Gastrocnemius medialis (tissue), 4 donors: ENCODE measurements around the gene SIPA1L2. TPM values are rescaled to one million over a fixed set of nuclear protein-coding genes. Genes with fewer than 3 reads are reported as not detected.

Experiments
- ATAC-seq, 2 donors: fragments of 150-250 bp; one replicate each; pipeline ENCODE4 v1.9.1; 2016
- DNase-seq, 2 donors: peaks; one replicate each; pipeline ENCODE4 v3.0.0-alpha.2; 2019
- H3K27ac ChIP-seq, 4 donors: fragments of 200-600 bp; sonication (generic); 1 replicate in 1 of 4; 2 replicates in 3 of 4; pipeline ENCODE4 v1.5.1; 2016 to 2018; ENCODE audit warnings: mild to moderate bottlenecking in 2 of 4, moderate library complexity in 1 of 4
- H3K27me3 ChIP-seq, 3 donors: fragments of 200-600 bp; sonication (generic) in 2 of 3; 1 replicate in 1 of 3; 2 replicates in 2 of 3; pipeline versions ENCODE4 v1.5.1 to v1.6.0; 2016 to 2019; ENCODE audit warnings: mild to moderate bottlenecking in 1 of 3, moderate library complexity in 1 of 3
- H3K36me3 ChIP-seq, 2 donors: fragments of 200-600 bp; sonication (generic) in 1 of 2; one replicate each; pipeline ENCODE4 v1.5.1; 2017 to 2018
- H3K4me1 ChIP-seq, 2 donors: fragments of 200-600 bp; sonication (generic) in 1 of 2; one replicate each; pipeline ENCODE4 v1.5.1; 2016 to 2017; ENCODE audit warnings: mild to moderate bottlenecking in 2 of 2
- H3K4me3 ChIP-seq, 4 donors: fragments of 200-600 bp; sonication (generic) in 3 of 4; 1 replicate in 1 of 4; 2 replicates in 3 of 4; pipeline ENCODE4 v1.5.1; 2016 to 2019; ENCODE audit warnings: mild to moderate bottlenecking in 2 of 4
- H3K9me3 ChIP-seq, 3 donors: fragments of 200-600 bp; sonication (generic) in 2 of 3; 1 replicate in 1 of 3; 2 replicates in 2 of 3; pipeline ENCODE4 v1.5.1; 2016 to 2019
- POLR2A ChIP-seq, 2 donors: fragments of 450-650 bp; IDR thresholded peaks; one replicate each; pipeline ENCODE4 v1.6.1; 2017; ENCODE audit warnings: antibody characterized with exemption in 2 of 2, mild to moderate bottlenecking in 2 of 2, moderate library complexity in 2 of 2
- in situ Hi-C, 4 donors: fragments of 200-750 bp; cut with MboI; loops; one replicate each; pipeline versions ENCODE4 v1.15.0 to v1.8.0; 2017; ENCODE audit warnings: low sequenced_read_pairs in 4 of 4
- intact Hi-C: fragments of 100-400 bp; cut with DNase I; formaldehyde crosslinking; loops from one replicate; pipeline ENCODE4 v1.15.1; 2023; ENCODE audit warnings: low total_unique reads
- total RNA-seq, 4 donors: library from RNA; depleted of rRNA; stranded (reverse); fragments of >200 nt; gene quantifications; one replicate each; pipeline versions ENCODE4 v1.1.0 to v1.2.3, GENCODE V29; 2016
- TF ChIP-seq, protein P1 (sequence below), 5 experiments: fragments of 450-650 bp in 3 of 5; fragments of 200-600 bp in 2 of 5; sonication (generic) in 2 of 5; IDR thresholded peaks in 4 of 5; conservative IDR thresholded peaks in 1 of 5; 1 replicate in 4 of 5; 2 replicates in 1 of 5; pipeline ENCODE4 v1.5.1; 2016 to 2019; ENCODE audit warnings: antibody characterized with exemption in 5 of 5, mild to moderate bottlenecking in 3 of 5, moderate library complexity in 3 of 5

SIPA1L2 gene
- total RNA-seq, 4 donors from 2014 or later = 3.1 to 22.7 (median 3.9) TPM

DNA sequence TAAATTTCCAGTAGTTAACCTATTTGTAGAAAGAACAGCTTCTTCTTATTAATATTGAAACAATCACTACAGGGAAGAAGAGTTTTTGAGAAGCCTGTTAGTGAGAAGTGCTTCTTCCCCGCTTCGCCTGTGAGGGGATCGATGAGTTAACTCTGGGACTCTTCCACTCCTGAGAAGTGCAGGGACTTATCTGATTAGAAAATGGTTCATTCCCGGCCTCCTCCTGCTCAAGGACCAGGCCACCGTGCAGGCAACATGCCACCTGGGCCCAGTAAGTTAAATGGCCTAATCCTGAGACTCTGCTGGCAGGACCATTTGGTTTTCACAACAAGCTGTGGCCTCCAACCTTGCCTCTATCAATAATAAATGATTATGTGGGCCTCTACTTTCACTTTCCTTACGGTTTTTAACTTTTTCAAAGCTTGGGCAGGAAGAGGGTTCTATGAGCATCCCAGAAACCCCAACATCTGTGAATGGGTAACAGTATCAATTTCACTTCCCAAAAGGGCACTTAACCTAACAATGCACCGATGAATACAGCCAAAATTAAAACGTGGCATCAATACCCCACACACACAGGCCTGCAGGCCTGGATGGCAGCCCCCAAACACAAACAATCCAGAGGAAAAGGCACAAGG is 33.1 kb downstream of the SIPA1L2 start:
- H3K4me1 ChIP-seq = no peaks in the 10 kb centered on the region
- H3K36me3 ChIP-seq = no peaks in the 10 kb centered on the region
- no peak overlapping the region for H3K27ac ChIP-seq
- no peak for DNase-seq
- no peaks in the 10 kb centered on the region for H3K27me3 ChIP-seq
- no peaks in the 10 kb centered on the region for H3K9me3 ChIP-seq
- TF ChIP-seq, protein P1, sequence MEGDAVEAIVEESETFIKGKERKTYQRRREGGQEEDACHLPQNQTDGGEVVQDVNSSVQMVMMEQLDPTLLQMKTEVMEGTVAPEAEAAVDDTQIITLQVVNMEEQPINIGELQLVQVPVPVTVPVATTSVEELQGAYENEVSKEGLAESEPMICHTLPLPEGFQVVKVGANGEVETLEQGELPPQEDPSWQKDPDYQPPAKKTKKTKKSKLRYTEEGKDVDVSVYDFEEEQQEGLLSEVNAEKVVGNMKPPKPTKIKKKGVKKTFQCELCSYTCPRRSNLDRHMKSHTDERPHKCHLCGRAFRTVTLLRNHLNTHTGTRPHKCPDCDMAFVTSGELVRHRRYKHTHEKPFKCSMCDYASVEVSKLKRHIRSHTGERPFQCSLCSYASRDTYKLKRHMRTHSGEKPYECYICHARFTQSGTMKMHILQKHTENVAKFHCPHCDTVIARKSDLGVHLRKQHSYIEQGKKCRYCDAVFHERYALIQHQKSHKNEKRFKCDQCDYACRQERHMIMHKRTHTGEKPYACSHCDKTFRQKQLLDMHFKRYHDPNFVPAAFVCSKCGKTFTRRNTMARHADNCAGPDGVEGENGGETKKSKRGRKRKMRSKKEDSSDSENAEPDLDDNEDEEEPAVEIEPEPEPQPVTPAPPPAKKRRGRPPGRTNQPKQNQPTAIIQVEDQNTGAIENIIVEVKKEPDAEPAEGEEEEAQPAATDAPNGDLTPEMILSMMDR (IDR thresholded peaks at IDR 0.05 in 4 of 5, conservative IDR thresholded peaks at IDR 0.05 in 1 of 5) = no peak
- no peak for TF ChIP-seq POLR2A (IDR thresholded peaks at IDR 0.05)
- H3K4me3 ChIP-seq = no peak overlapping the region
- ATAC-seq = no peak
- in situ Hi-C loops (no loop called here), intact Hi-C loops (no loop called here)

DNA sequence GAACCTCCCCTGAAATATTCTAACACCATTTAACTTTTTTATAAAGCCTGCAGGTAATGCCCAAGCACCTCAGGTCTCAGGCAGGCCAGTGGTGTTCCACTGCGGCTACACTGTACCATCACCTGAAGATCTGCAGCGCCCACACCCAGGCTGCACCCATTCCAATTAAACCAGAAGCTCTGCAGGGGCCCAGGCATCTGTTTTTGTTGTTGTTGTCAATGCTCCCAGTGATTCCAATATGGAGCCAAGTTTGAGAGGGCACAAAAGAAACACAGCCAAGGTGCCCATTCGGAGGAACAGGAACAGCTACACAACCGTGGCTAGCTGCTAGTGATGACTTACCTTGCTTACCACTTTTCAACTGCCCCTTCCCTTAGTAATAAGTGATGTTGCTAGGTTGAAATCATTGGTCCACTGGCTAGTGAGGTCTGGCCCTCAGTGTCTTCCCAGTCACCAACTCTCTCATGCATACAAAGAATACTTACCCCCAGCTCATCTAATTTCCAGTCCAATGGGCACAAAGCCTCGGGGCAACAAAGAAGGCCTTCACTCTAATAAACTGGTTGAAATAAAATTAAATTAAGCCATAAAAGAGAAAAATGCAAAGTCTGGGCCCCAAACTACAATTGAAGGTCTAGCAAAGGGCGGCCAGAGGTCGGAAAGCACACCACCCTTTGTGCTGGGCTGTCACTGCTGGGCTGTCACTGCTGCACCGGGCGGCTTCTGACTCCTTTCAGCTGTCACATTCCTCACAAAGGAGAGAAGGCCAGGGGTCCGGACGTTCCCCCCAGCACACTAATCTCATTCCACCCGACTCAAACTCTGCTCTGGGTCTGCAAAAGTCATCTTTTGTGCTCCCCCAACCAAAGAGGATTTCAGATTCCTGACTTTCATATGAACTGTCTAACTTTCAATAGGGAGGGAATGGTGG is 34.9 kb downstream of the SIPA1L2 start:
- intact Hi-C loops = no loop called here
- Histone ChIP-seq H3K4me3 (no peak overlapping the region), H3K4me1 (peaks cover 0 to 1% of the 10 kb centered on the region in 2 donors), H3K27ac (no peak overlapping the region), H3K9me3 (no peaks in the 10 kb centered on the region), H3K36me3 (no peaks in the 10 kb centered on the region), H3K27me3 (no peaks in the 10 kb centered on the region)
- TF ChIP-seq POLR2A (IDR thresholded peaks at IDR 0.05) = no peak
- TF ChIP-seq, protein P1 (IDR thresholded peaks at IDR 0.05 in 4 of 5, conservative IDR thresholded peaks at IDR 0.05 in 1 of 5) = no peak
- ATAC-seq = no peak
- in situ Hi-C loops = no loop called here
- DNase-seq = no peak

DNA sequence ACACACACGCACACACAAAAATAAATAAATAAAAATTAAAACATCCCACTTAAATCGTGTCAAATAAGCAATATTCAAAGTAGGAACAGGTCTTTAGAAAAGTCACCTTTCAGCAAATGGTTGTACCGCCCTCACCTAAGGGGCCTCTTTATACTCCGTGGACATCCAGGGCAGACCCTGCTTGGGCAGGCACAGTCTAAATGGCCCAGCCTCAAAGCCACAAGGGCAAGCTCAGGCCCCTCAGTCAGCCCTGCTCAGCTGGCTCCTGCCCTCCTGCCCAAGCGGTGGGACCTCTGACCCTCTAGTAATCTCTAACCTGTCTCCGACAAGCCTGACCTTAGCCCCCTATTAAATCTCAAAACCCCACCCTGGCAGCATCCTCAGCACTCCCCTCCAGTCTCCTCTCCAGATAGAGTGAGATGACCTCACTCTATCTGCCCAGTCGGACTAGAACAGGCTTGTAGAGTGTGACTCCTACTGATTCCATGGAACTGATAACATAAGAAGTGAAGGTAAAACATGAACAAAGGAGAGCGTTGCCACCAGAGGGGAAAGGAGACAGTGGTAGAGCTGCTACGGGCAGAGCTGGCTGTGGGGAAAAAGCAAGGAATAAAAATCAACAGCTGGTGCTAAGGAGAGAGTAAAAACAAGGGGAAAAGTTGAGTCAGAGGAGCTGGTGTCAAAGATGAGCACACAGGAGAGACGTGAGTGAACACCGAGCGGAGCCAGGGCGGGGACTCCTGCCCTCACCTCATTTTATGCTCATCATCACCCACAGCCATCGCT is 36.0 kb downstream of the SIPA1L2 start:
- Histone ChIP-seq H3K36me3 (no peaks in the 10 kb centered on the region), H3K4me1 (peaks cover 8 to 11% of the 10 kb centered on the region in 2 donors), H3K27me3 (no peaks in the 10 kb centered on the region), H3K9me3 (no peaks in the 10 kb centered on the region), H3K27ac (no peak overlapping the region), H3K4me3 (no peak overlapping the region)
- no peak for TF ChIP-seq POLR2A (IDR thresholded peaks at IDR 0.05)
- TF ChIP-seq, protein P1 (IDR thresholded peaks at IDR 0.05 in 4 of 5, conservative IDR thresholded peaks at IDR 0.05 in 1 of 5) = no peak
- in situ Hi-C loops (no loop called here), intact Hi-C loops (no loop called here)
- DNase-seq (no peak), ATAC-seq (no peak)

DNA sequence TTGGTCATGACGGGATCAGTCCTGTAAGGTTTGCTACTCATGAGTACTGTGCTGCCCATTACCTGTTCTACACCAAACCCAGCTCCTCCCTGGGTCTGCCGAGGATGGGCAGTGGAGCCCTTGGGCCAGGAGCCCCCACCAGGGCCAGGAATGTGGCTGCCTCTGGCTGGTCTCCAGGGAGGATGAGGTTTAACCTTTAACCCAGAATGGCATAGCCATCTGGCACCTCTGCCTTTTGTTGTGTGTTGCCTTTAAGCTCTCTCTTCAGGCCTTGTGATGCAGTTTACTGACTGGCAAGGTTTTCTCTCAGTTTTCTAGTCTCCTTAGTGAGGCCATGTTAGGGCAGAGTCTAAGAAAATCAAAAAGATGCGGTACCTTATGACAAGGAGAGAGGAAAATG is 38.6 kb downstream of the SIPA1L2 start:
- no peaks in the 10 kb centered on the region for H3K9me3 ChIP-seq
- intact Hi-C loops = no loop called here
- H3K36me3 ChIP-seq = no peaks in the 10 kb centered on the region
- peak overlapping the region in 2 of 4 donors; percentile 3 to 44 for H3K27ac ChIP-seq
- DNase-seq = no peak
- H3K27me3 ChIP-seq = no peaks in the 10 kb centered on the region
- no peak for ATAC-seq
- TF ChIP-seq, protein P1 (IDR thresholded peaks at IDR 0.05 in 4 of 5, conservative IDR thresholded peaks at IDR 0.05 in 1 of 5) = no peak
- TF ChIP-seq POLR2A (IDR thresholded peaks at IDR 0.05) = no peak
- H3K4me1 ChIP-seq = peaks cover 9 to 11% of the 10 kb centered on the region in 2 donors
- in situ Hi-C loops = no loop called here
- no peak overlapping the region for H3K4me3 ChIP-seq
